Gastroesophageal sphincter (tissue), 3 donors: ENCODE measurements around the gene BCAS3.

ENCODE experiments used
- CTCF ChIP-seq, 4 experiments: fragments of 200-600 bp in 2 of 4; fragments of 450-650 bp in 2 of 4; sonication (generic) in 1 of 4; IDR thresholded peaks; one replicate each; pipeline ENCODE4 v1.5.1; 2017 to 2019; ENCODE audit warnings: antibody characterized with exemption in 4 of 4, mild to moderate bottlenecking in 2 of 4, moderate library complexity in 2 of 4
- POLR2A ChIP-seq, 2 donors: fragments of 450-650 bp; IDR thresholded peaks; one replicate each; pipeline ENCODE4 v1.6.1; 2017; ENCODE audit warnings: antibody characterized with exemption in 2 of 2, mild to moderate bottlenecking in 2 of 2, moderate library complexity in 1 of 2

GRCh38 chr17:61209525-61209924, 531.9 kb downstream of the BCAS3 start:
- TF ChIP-seq CTCF (IDR thresholded peaks at IDR 0.05) (no peak), POLR2A (IDR thresholded peaks at IDR 0.05) (no peak)
